ENCODE measurements around the gene PRKAG2.

DNA sequence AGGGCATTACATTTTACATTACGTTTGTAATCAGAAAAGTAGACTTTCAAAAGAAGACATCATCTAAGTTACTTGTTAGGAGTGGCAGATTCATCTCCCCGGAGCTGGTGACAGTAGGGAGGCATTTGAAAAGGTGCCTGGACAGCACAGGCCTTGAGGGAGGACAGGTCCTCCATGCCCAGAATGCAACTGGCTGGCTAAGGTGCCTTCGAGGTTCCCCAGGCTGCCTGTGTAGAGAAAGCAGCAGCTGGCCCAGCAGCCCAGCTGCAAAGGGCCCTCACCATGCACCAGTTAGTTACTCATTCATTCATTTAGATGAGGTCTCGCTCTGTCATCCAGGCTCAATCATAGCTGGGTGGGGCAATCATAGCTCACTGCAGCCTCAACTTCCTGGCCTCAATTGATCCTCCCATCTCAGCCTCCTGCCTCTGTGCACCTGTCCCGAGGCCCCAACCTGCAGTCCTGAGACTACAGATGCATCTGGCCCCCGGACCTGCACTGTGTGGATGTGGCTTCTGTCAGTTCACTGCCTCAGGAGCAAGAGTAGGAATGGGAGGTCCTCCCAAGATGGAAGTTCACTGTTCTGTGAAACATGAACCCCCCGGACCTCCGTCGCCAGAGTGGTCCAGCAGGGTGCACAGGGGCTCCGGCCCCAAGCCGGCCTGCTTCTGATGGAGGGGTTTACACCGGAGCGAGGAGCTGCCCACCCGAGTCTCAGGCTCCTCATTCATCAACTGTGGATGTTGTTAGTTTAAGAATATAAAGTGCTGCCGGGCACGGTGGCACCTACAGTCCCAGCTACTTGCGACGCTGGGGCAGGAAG, 36.6 kb downstream of the PRKAG2 start:
- TF ChIP-seq EZH2 (IDR thresholded peaks at IDR 0.05) (no peak), POLR2AphosphoS5 (IDR thresholded peaks at IDR 0.05; ENCODE audit: borderline replicate concordance, low read depth, low read length) (no peak)

Measured in SK-N-MC (cell line).